Neural cell (in vitro differentiated cells): Measurements from ENCODE around the gene IGFL1. TPM values are rescaled to one million over a fixed set of nuclear protein-coding genes. Genes with fewer than 3 reads are reported as not detected.

ENCODE experiments used
- H2AFZ ChIP-seq: fragments of 200-600, 300-800 bp; sonication (generic), shearing (Covaris generic); 2 replicates; pipeline ENCODE4 v1.6.0; 2014; ENCODE audit warnings: low read depth, mild to moderate bottlenecking, antibody characterized with exemption, low read length, moderate library complexity
- H3F3A ChIP-seq: fragments of 200-600 bp; shearing (Covaris generic); 2 replicates; pipeline ENCODE4 v1.6.1; 2016; ENCODE audit warnings: mild to moderate bottlenecking, moderate library complexity, mixed read lengths, antibody characterized with exemption, low read length; ENCODE audit not compliant: insufficient read depth, poor library complexity, severe bottlenecking
- H3K27ac ChIP-seq: fragments of 200-600, 300-800 bp; sonication (generic), shearing (Covaris generic); 2 replicates; pipeline ENCODE4 v1.5.1; 2014; ENCODE audit warnings: mild to moderate bottlenecking, low read length, moderate library complexity
- H3K27me3 ChIP-seq: fragments of 300-800, 200-600 bp; sonication (generic), shearing (Covaris generic); 2 replicates; pipeline ENCODE4 v1.6.0; 2014; ENCODE audit warnings: mild to moderate bottlenecking, low read depth, low read length, moderate library complexity; ENCODE audit not compliant: insufficient read depth
- H3K36me3 ChIP-seq: fragments of 300-800, 200-600 bp; sonication (generic), shearing (Covaris generic); 2 replicates; pipeline ENCODE4 v1.5.1; 2014; ENCODE audit warnings: mild to moderate bottlenecking, antibody characterized with exemption, low read length, moderate library complexity; ENCODE audit not compliant: insufficient read depth
- H3K4me2 ChIP-seq: fragments of 300-800, 200-600 bp; sonication (generic), shearing (Covaris generic); 2 replicates; pipeline ENCODE4 v1.6.0; 2014; ENCODE audit warnings: mild to moderate bottlenecking, low read length
- H3K4me3 ChIP-seq: fragments of 300-800, 200-600 bp; sonication (generic), shearing (Covaris generic); 2 replicates; pipeline ENCODE4 v1.5.1; 2014; ENCODE audit warnings: mild to moderate bottlenecking, low read length, moderate library complexity
- H3K79me2 ChIP-seq: fragments of 200-600 bp; shearing (Covaris generic); replicated peaks from 2 replicates; pipeline ENCODE4 v1.6.0; 2014; ENCODE audit warnings: mild to moderate bottlenecking, low read length, moderate library complexity; ENCODE audit not compliant: insufficient read depth
- H3K9ac ChIP-seq: fragments of 300-800, 200-600 bp; sonication (generic), shearing (Covaris generic); 2 replicates; pipeline ENCODE4 v1.6.1; 2016; ENCODE audit warnings: mild to moderate bottlenecking, low read length, mixed read lengths
- H3K9me2 ChIP-seq: fragments of 200-600 bp; shearing (Covaris generic); 2 replicates; pipeline ENCODE4 v1.6.1; 2016; ENCODE audit warnings: mild to moderate bottlenecking, low read length, mixed read lengths; ENCODE audit not compliant: insufficient read depth
- H3K9me3 ChIP-seq: fragments of 200-600, 300-800 bp; sonication (generic), shearing (Covaris generic); 2 replicates; pipeline ENCODE4 v1.6.1; 2016; ENCODE audit warnings: mild to moderate bottlenecking, mixed run types, low read length, moderate library complexity, mixed read lengths
- H4K20me1 ChIP-seq: fragments of 200-600 bp; shearing (Covaris generic); 2 replicates; pipeline ENCODE4 v1.6.1; 2016; ENCODE audit warnings: mild to moderate bottlenecking, mixed run types; ENCODE audit not compliant: insufficient read depth
- CTCF ChIP-seq: fragments of 450-650 bp; IDR thresholded peaks from 2 replicates; pipeline ENCODE4 v1.5.1; 2014; ENCODE audit warnings: antibody characterized with exemption, mild to moderate bottlenecking, moderate library complexity; ENCODE audit not compliant: poor library complexity, severe bottlenecking
- EP300 ChIP-seq: fragments of 450-650 bp; conservative IDR thresholded peaks from 2 replicates; pipeline ENCODE4 v1.6.1; 2014; ENCODE audit warnings: antibody characterized with exemption, mild to moderate bottlenecking, moderate library complexity; ENCODE audit not compliant: poor library complexity, severe bottlenecking
- EZH2 ChIP-seq: fragments of 200-600, 300-800 bp; shearing (Covaris generic), sonication (generic); IDR thresholded peaks from 2 replicates; pipeline ENCODE4 v1.6.1; 2014; ENCODE audit warnings: antibody characterized with exemption, low read length, borderline replicate concordance, mild to moderate bottlenecking; ENCODE audit not compliant: insufficient read depth, poor library complexity, severe bottlenecking
- MXI1 ChIP-seq: fragments of 450-650 bp; conservative IDR thresholded peaks from 2 replicates; pipeline ENCODE4 v1.6.1; 2014; ENCODE audit warnings: antibody characterized with exemption, mild to moderate bottlenecking; ENCODE audit not compliant: poor library complexity, severe bottlenecking
- POLR2AphosphoS5 ChIP-seq: IDR thresholded peaks from 2 replicates; pipeline ENCODE4 v1.6.1; 2012
- RAD21 ChIP-seq: fragments of 450-650 bp; conservative IDR thresholded peaks from 2 replicates; pipeline ENCODE4 v1.6.1; 2014; ENCODE audit warnings: antibody characterized with exemption, mild to moderate bottlenecking, moderate library complexity
- REST ChIP-seq: IDR thresholded peaks from 2 replicates; pipeline ENCODE4 v1.6.1; 2012; ENCODE audit warnings: borderline replicate concordance
- SMC3 ChIP-seq: fragments of 450-650 bp; conservative IDR thresholded peaks from 2 replicates; pipeline ENCODE4 v1.6.1; 2014; ENCODE audit warnings: antibody characterized with exemption, mild to moderate bottlenecking, moderate library complexity; ENCODE audit not compliant: poor library complexity
- TAF1 ChIP-seq: IDR thresholded peaks from 2 replicates; pipeline ENCODE4 v1.6.1; 2012; ENCODE audit warnings: low read depth
- polyA plus RNA-seq: library from polyadenylated mRNA; depleted of rRNA; stranded (reverse); fragments of >200 nt; gene quantifications from 2 replicates; pipeline ENCODE4 v1.2.3, GENCODE V29; 2014

The IGFL1 gene
- polyA plus RNA-seq, 1 donor from 2014 or later = not detected

- Histone ChIP-seq H3K4me3 (no peak overlapping the region), H3K36me3 (no peaks in the 10 kb centered on the region), H3F3A (no peaks in the 10 kb centered on the region), H3K9me3 (no peaks in the 10 kb centered on the region), H3K4me2 (no peak overlapping the region), H3K27me3 (no peaks in the 10 kb centered on the region), H3K9ac (no peak overlapping the region), H3K79me2 (no peaks in the 10 kb centered on the region), H2AFZ (no peak overlapping the region), H3K27ac (no peak overlapping the region), H3K9me2 (no peaks in the 10 kb centered on the region), H4K20me1 (no peaks in the 10 kb centered on the region)
- TF ChIP-seq TAF1 = no peak
- TF ChIP-seq SMC3 = no peak
- TF ChIP-seq MXI1 = no peak
- TF ChIP-seq RAD21 = no peak
- TF ChIP-seq EP300 = no peak
- TF ChIP-seq REST = no peak
- no peak for TF ChIP-seq CTCF
- no peak for TF ChIP-seq EZH2
- no peak for TF ChIP-seq POLR2AphosphoS5
Observed at GRCh38 chr19:46205183-46205984, 24.2 kb upstream of the IGFL1 start.

- H3K36me3 ChIP-seq = no peaks in the 10 kb centered on the region
- TF ChIP-seq TAF1 (no peak), EP300 (no peak), CTCF (no peak), REST (no peak), MXI1 (no peak), SMC3 (no peak), EZH2 (no peak), POLR2AphosphoS5 (no peak), RAD21 (no peak)
- no peaks in the 10 kb centered on the region for H3K9me3 ChIP-seq
- no peaks in the 10 kb centered on the region for H3F3A ChIP-seq
- H3K4me3 ChIP-seq = no peak overlapping the region
- no peak overlapping the region for H3K27ac ChIP-seq
- no peaks in the 10 kb centered on the region for H3K9me2 ChIP-seq
- no peak overlapping the region for H3K4me2 ChIP-seq
- no peak overlapping the region for H3K9ac ChIP-seq
- no peaks in the 10 kb centered on the region for H4K20me1 ChIP-seq
- no peak overlapping the region for H2AFZ ChIP-seq
- H3K27me3 ChIP-seq = no peaks in the 10 kb centered on the region
- no peaks in the 10 kb centered on the region for H3K79me2 ChIP-seq
Observed at GRCh38 chr19:46206176-46206575, 23.4 kb upstream of the IGFL1 start.
